GM13976 (cell line): ENCODE results near the gene ADCY5.

Source experiments
- DNase-seq: peaks from one replicate; pipeline ENCODE4 v3.0.0; 2012; ENCODE audit warnings: low spot score
- CTCF ChIP-seq: IDR thresholded peaks from 2 replicates; pipeline ENCODE4 v1.5.1; 2012; ENCODE audit warnings: borderline replicate concordance, mild to moderate bottlenecking; ENCODE audit not compliant: insufficient read depth; ENCODE audit errors: extremely low read depth, missing control alignments, control extremely low read depth
- in situ Hi-C: fragments of 300-500 bp; cut with MboI; formaldehyde crosslinking; loops from one replicate; pipeline ENCODE4 v1.12.0; 2022; ENCODE audit warnings: low sequenced_read_pairs, mixed read lengths, inconsistent platforms; ENCODE audit not compliant: unreplicated experiment

ADCY5 gene

GRCh38 chr3:123432832-123433523 lies 15.9 kb downstream of the ADCY5 start:
- no peak for TF ChIP-seq CTCF
- in situ Hi-C loops, result no loop called here
- no peak for DNase-seq

- DNase-seq, result no peak
Observed at GRCh38 chr3:123431658-123432324, 17.1 kb downstream of the ADCY5 start.

GRCh38 chr3:123431007-123431657 lies 17.8 kb downstream of the ADCY5 start:
- no peak for DNase-seq
- in situ Hi-C loops, result no loop called here
- TF ChIP-seq CTCF, result no peak

More at GRCh38 chr3:123431658-123432324, 17.1 kb downstream of the ADCY5 start:
- no peak for TF ChIP-seq CTCF
- in situ Hi-C loops, result no loop called here

- DNase-seq, result no peak
- in situ Hi-C loops, result no loop called here
- no peak for TF ChIP-seq CTCF
Observed at GRCh38 chr3:123430266-123430665, 18.6 kb downstream of the ADCY5 start.

GRCh38 chr3:123429362-123430125 lies 19.3 kb downstream of the ADCY5 start:
- DNase-seq, result no peak
- no peak for TF ChIP-seq CTCF
- in situ Hi-C loops, result no loop called here

GRCh38 chr3:123424999-123425712 lies 23.7 kb downstream of the ADCY5 start:
- TF ChIP-seq CTCF, result no peak
- DNase-seq, result no peak
- in situ Hi-C loops, result no loop called here
